Measurements from ENCODE around the gene PRKAR1B.

The PRKAR1B gene

GRCh38 chr7:768881-769504 is 41.9 kb upstream of the PRKAR1B start:
- H3K4me3 ChIP-seq (ENCODE audit: low read length), result peak overlapping the region; percentile 71
- DNase-seq (ENCODE audit: low read depth), result no peak
- peaks cover 20% of the 10 kb centered on the region for H3K4me1 ChIP-seq (ENCODE audit: control insufficient read depth, insufficient read depth, low read length)
- peaks cover 28% of the 10 kb centered on the region for H3K36me3 ChIP-seq (ENCODE audit: control insufficient read depth, insufficient read depth, low read length, severe bottlenecking)
- H3K9ac ChIP-seq (ENCODE audit: low read length), result peak overlapping the region; percentile 65
- no peaks in the 10 kb centered on the region for H3K9me3 ChIP-seq (ENCODE audit: control insufficient read depth, low read length)
- H3K27me3 ChIP-seq (replicated peaks; ENCODE audit: control insufficient read depth, insufficient read depth, low read length), result no peaks in the 10 kb centered on the region

DNA sequence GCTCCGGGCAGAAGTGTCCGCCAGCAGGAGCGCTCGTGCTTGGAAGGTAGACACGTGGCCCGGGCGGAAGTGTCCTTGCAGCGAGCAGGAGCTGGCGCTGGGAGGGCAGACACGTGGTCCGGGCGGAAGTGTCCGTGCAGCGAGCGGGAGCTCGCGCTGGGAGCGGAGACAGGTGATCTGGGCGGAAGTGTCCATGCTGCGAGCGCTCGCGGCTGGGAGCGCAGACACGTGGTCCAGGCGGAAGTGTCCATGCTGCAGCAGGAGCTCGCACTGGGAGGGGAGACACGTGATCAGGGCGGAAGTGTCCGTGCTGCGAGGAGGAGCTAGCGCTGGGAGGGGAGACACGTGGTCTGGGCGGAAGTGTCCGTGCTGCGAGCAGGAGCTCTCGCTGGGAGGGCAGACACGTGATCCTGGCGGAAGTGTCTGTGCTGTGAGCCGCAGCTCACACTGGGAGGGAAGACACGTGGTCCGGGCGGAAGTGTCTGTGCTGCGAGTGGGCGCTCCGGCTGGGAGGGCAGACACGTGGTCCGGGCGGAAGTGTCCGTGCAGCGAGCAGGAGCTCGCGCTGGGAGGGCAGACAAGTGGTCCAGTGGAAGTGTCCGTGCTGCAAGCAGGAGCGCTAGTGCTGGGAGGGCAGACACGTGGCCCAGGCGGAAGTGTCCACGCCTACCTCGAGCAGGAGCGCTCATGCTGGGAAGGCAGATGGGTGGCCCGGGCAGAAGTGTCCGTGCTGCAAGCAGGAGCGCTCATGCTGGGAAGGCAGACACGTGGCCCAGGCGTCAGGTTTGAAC is 41.1 kb upstream of the PRKAR1B start:
- H3K4me1 ChIP-seq (ENCODE audit: control insufficient read depth, insufficient read depth, low read length), result peaks cover 20% of the 10 kb centered on the region
- peak overlapping the region; percentile 65 for H3K9ac ChIP-seq (ENCODE audit: low read length)
- no peaks in the 10 kb centered on the region for H3K9me3 ChIP-seq (ENCODE audit: control insufficient read depth, low read length)
- H3K27me3 ChIP-seq (replicated peaks; ENCODE audit: control insufficient read depth, insufficient read depth, low read length), result no peaks in the 10 kb centered on the region
- peak overlapping the region; percentile 71 for H3K4me3 ChIP-seq (ENCODE audit: low read length)
- DNase-seq (ENCODE audit: low read depth), result no peak
- peaks cover 30% of the 10 kb centered on the region for H3K36me3 ChIP-seq (ENCODE audit: control insufficient read depth, insufficient read depth, low read length, severe bottlenecking)

DNA sequence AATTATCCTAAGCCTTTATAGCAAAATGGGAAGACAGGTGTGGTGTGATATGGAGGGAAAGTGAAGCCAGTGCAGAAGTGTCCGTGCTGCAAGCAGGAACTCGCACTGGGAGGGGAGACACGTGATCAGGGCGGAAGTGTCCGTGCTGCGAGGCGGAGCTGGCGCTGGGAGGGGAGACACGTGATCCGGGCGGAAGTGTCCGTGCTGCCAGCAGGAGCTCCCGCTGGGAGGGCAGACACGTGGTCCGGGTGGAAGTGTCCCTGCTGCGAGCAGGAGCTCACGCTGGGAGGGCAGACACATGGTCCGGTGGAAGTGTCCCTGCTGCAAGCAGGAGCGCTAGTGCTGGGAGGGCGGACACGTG is 40.5 kb upstream of the PRKAR1B start:
- no peak for DNase-seq (ENCODE audit: low read depth)
- H3K9ac ChIP-seq (ENCODE audit: low read length), result peak overlapping the region; percentile 50
- H3K36me3 ChIP-seq (ENCODE audit: control insufficient read depth, insufficient read depth, low read length, severe bottlenecking), result peaks cover 28% of the 10 kb centered on the region
- no peaks in the 10 kb centered on the region for H3K27me3 ChIP-seq (replicated peaks; ENCODE audit: control insufficient read depth, insufficient read depth, low read length)
- peak overlapping the region; percentile 71 for H3K4me3 ChIP-seq (ENCODE audit: low read length)
- peaks cover 20% of the 10 kb centered on the region for H3K4me1 ChIP-seq (ENCODE audit: control insufficient read depth, insufficient read depth, low read length)
- no peaks in the 10 kb centered on the region for H3K9me3 ChIP-seq (ENCODE audit: control insufficient read depth, low read length)

DNA sequence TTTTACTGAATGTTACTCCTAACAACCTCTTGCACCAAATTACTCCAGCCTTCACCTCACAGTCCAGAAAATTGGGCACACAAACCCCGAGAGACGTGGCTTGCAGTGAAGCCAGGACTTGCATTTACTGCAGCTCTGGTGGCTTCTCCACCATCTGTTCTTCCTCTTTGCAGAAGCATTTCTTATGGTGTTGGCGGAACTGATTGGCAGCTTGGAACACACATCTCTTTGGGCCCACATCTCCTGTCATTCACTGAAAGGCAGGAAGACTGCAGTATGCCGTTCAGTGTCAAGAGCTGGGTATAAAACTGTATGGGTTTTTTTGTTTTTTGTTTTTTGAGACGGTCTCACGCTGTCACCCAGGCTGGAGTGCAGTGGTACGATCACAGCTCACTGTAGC is 38.3 kb upstream of the PRKAR1B start:
- DNase-seq (ENCODE audit: low read depth), result no peak
- Histone ChIP-seq H3K9ac (ENCODE audit: low read length) (no peak overlapping the region), H3K36me3 (ENCODE audit: control insufficient read depth, insufficient read depth, low read length, severe bottlenecking) (peaks cover 33% of the 10 kb centered on the region), H3K4me1 (ENCODE audit: control insufficient read depth, insufficient read depth, low read length) (peaks cover 12% of the 10 kb centered on the region), H3K9me3 (ENCODE audit: control insufficient read depth, low read length) (no peaks in the 10 kb centered on the region), H3K27me3 (replicated peaks; ENCODE audit: control insufficient read depth, insufficient read depth, low read length) (no peaks in the 10 kb centered on the region), H3K4me3 (ENCODE audit: low read length) (no peak overlapping the region)

DNA sequence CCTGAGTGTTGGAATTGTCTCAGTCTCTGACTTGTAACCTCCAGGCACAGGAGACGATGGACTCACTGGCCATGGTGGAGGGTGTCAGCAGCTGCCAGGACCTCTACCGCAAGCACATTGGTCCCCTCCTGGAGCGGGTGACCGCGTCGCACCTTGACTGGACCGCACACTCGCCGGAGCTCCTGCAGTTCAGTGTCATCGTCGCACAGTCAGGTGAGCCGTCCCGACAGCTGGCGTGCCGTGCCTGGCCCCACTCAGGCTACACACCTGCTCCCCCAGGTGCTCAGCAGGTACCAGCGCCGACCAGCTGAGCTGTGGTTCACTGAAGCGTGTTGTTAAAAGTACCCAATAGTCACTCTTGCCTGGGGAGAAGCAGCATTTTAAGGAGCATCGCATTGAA is 36.7 kb upstream of the PRKAR1B start:
- H3K4me1 ChIP-seq (ENCODE audit: control insufficient read depth, insufficient read depth, low read length), result peaks cover 6% of the 10 kb centered on the region
- no peaks in the 10 kb centered on the region for H3K9me3 ChIP-seq (ENCODE audit: control insufficient read depth, low read length)
- no peak overlapping the region for H3K9ac ChIP-seq (ENCODE audit: low read length)
- H3K36me3 ChIP-seq (ENCODE audit: control insufficient read depth, insufficient read depth, low read length, severe bottlenecking), result peaks cover 33% of the 10 kb centered on the region
- DNase-seq (ENCODE audit: low read depth), result no peak
- H3K27me3 ChIP-seq (replicated peaks; ENCODE audit: control insufficient read depth, insufficient read depth, low read length), result no peaks in the 10 kb centered on the region
- no peak overlapping the region for H3K4me3 ChIP-seq (ENCODE audit: low read length)

DNA sequence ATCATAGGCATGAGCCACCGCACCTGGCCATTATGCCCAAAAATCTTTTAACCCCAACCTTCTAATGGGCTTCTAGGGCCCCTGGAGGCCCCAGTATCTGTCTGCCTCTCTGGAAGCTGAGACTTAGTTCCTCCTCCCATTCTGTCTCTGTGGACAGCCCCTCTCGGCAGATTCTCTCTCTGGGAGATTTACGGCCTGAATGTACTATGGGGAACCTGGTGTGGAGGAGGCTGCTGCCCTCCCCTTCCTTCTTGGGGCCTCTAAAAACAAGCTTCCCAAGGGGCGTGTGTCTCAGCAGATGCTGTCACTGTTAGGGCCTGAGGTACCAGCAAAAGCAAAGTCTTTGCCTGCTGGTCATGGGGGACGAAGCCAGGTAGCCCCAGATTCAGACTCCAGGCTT is 35.8 kb upstream of the PRKAR1B start:
- Histone ChIP-seq H3K9ac (ENCODE audit: low read length) (no peak overlapping the region), H3K9me3 (ENCODE audit: control insufficient read depth, low read length) (no peaks in the 10 kb centered on the region), H3K4me1 (ENCODE audit: control insufficient read depth, insufficient read depth, low read length) (no peaks in the 10 kb centered on the region), H3K4me3 (ENCODE audit: low read length) (no peak overlapping the region), H3K27me3 (replicated peaks; ENCODE audit: control insufficient read depth, insufficient read depth, low read length) (no peaks in the 10 kb centered on the region), H3K36me3 (ENCODE audit: control insufficient read depth, insufficient read depth, low read length, severe bottlenecking) (peaks cover 37% of the 10 kb centered on the region)
- no peak for DNase-seq (ENCODE audit: low read depth)

GRCh38 chr7:761631-762030 is 34.5 kb upstream of the PRKAR1B start:
- DNase-seq (ENCODE audit: low read depth), result no peak
- Histone ChIP-seq H3K4me3 (ENCODE audit: low read length) (no peak overlapping the region), H3K27me3 (replicated peaks; ENCODE audit: control insufficient read depth, insufficient read depth, low read length) (no peaks in the 10 kb centered on the region), H3K4me1 (ENCODE audit: control insufficient read depth, insufficient read depth, low read length) (no peaks in the 10 kb centered on the region), H3K36me3 (ENCODE audit: control insufficient read depth, insufficient read depth, low read length, severe bottlenecking) (peaks cover 47% of the 10 kb centered on the region), H3K9ac (ENCODE audit: low read length) (no peak overlapping the region), H3K9me3 (ENCODE audit: control insufficient read depth, low read length) (no peaks in the 10 kb centered on the region)

- H3K4me1 ChIP-seq (ENCODE audit: control insufficient read depth, insufficient read depth, low read length), result no peaks in the 10 kb centered on the region
- no peak overlapping the region for H3K4me3 ChIP-seq (ENCODE audit: low read length)
- H3K9ac ChIP-seq (ENCODE audit: low read length), result no peak overlapping the region
- no peaks in the 10 kb centered on the region for H3K27me3 ChIP-seq (replicated peaks; ENCODE audit: control insufficient read depth, insufficient read depth, low read length)
- H3K9me3 ChIP-seq (ENCODE audit: control insufficient read depth, low read length), result no peaks in the 10 kb centered on the region
- DNase-seq (ENCODE audit: low read depth), result no peak
- H3K36me3 ChIP-seq (ENCODE audit: control insufficient read depth, insufficient read depth, low read length, severe bottlenecking), result peaks cover 48% of the 10 kb centered on the region
These were observed 34.0 kb upstream of the PRKAR1B start for GRCh38 chr7:761101-761500.

- Histone ChIP-seq H3K4me1 (ENCODE audit: control insufficient read depth, insufficient read depth, low read length) (no peaks in the 10 kb centered on the region), H3K36me3 (ENCODE audit: control insufficient read depth, insufficient read depth, low read length, severe bottlenecking) (peaks cover 47% of the 10 kb centered on the region), H3K9ac (ENCODE audit: low read length) (no peak overlapping the region), H3K9me3 (ENCODE audit: control insufficient read depth, low read length) (no peaks in the 10 kb centered on the region), H3K27me3 (replicated peaks; ENCODE audit: control insufficient read depth, insufficient read depth, low read length) (no peaks in the 10 kb centered on the region), H3K4me3 (ENCODE audit: low read length) (no peak overlapping the region)
- DNase-seq (ENCODE audit: low read depth), result no peak
These were observed 32.9 kb upstream of the PRKAR1B start for GRCh38 chr7:760006-760405.

GRCh38 chr7:759569-759968 is 32.5 kb upstream of the PRKAR1B start:
- Histone ChIP-seq H3K27me3 (replicated peaks; ENCODE audit: control insufficient read depth, insufficient read depth, low read length) (no peaks in the 10 kb centered on the region), H3K4me1 (ENCODE audit: control insufficient read depth, insufficient read depth, low read length) (no peaks in the 10 kb centered on the region), H3K9me3 (ENCODE audit: control insufficient read depth, low read length) (no peaks in the 10 kb centered on the region), H3K36me3 (ENCODE audit: control insufficient read depth, insufficient read depth, low read length, severe bottlenecking) (peaks cover 47% of the 10 kb centered on the region), H3K4me3 (ENCODE audit: low read length) (no peak overlapping the region), H3K9ac (ENCODE audit: low read length) (no peak overlapping the region)
- no peak for DNase-seq (ENCODE audit: low read depth)

GRCh38 chr7:757741-758163 is 30.7 kb upstream of the PRKAR1B start:
- Histone ChIP-seq H3K9me3 (ENCODE audit: control insufficient read depth, low read length) (no peaks in the 10 kb centered on the region), H3K27me3 (replicated peaks; ENCODE audit: control insufficient read depth, insufficient read depth, low read length) (no peaks in the 10 kb centered on the region), H3K9ac (ENCODE audit: low read length) (no peak overlapping the region), H3K4me1 (ENCODE audit: control insufficient read depth, insufficient read depth, low read length) (no peaks in the 10 kb centered on the region), H3K4me3 (ENCODE audit: low read length) (no peak overlapping the region), H3K36me3 (ENCODE audit: control insufficient read depth, insufficient read depth, low read length, severe bottlenecking) (peaks cover 46% of the 10 kb centered on the region)
- DNase-seq (ENCODE audit: low read depth), result no peak

Data from adipocyte (in vitro differentiated cells).